Measurements from ENCODE around the gene SPATS2L.

The SPATS2L gene

DNA sequence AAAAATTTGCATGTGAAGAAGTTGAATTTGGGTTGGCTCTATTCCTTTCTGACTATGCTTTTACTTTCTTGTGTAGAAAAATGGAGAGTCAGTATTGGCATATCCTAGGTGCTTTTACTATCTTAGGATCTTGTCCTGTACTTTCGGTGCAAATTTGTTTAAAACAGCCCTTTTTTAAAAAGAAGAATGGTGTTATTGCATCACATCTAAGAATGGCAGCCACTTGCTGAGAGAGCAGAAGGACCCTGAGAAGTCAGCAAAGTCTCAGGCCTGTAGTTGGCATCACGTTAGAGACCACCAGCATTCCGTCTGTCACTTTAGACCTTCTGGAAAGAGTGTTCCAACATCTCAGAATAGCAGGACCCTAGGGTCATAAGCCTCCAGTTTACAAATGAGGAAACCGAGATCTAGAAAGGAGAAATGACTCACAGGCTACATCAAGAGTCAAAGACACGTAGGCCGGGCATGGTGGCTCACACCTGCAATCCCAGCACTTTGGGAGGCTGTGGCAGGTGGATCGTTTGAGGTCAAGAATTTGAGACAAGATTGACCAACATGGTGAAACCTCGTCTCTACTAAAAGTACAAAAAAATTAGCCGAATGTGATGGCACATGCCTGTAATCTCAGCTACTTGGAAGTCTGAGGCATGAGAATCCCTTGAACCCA, 42.5 kb downstream of the SPATS2L start:
- no peak for DNase-seq (ENCODE audit: low read depth in 3 of 3)

DNA sequence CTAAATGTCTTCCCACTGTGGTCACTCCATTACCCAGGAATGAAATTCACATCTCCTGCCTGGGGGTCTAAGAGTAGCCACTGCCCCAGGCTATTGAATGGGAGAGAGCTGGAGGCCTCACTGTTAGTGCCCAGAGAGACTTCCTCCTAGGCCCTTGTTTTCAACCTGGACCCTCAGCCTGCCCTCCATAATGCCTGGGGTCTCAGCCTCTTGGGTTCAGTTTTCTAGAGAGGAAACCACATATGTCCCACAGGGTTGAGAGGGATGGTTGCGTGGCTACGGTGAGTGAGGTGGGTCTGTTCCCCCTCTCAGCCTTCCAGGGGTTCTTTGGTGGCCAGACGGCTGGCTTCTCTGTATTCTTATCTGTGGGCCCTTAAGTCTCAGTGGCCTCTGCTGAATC, 43.4 kb downstream of the SPATS2L start:
- DNase-seq (ENCODE audit: low read depth in 3 of 3) = no peak

GRCh38 chr2:200350850-200351285, 44.4 kb downstream of the SPATS2L start:
- no peak for DNase-seq (ENCODE audit: low read depth in 3 of 3)

- no peak for DNase-seq (ENCODE audit: low read depth in 3 of 3)
These were observed 45.3 kb downstream of the SPATS2L start for GRCh38 chr2:200351815-200352214.

- no peak for DNase-seq (ENCODE audit: low read depth in 3 of 3)
These were observed 46.1 kb downstream of the SPATS2L start for GRCh38 chr2:200352636-200353035.

DNA sequence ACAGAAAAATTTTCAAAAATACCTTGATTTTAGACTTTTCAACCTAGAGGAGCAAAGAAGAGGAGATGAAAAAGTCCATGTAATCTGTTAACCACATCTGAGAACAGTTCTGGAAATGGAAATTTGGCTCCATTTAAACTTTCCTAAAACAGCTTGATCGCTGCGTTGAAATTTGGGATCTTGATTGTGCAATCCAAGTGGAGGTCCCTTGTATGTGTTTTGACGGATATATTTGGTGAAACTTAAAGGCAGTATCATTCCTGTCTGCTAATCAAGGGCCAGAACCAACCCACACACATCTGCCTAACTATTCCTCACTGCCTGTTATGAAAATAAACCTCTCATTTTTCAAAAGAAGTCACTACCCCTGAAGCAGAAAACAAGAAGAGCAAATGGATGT, 46.6 kb downstream of the SPATS2L start:
- DNase-seq (ENCODE audit: low read depth in 3 of 3) = no peak

- DNase-seq (ENCODE audit: low read depth in 3 of 3) = no peak
These were observed 47.4 kb downstream of the SPATS2L start for GRCh38 chr2:200353874-200354273.

- DNase-seq (ENCODE audit: low read depth in 3 of 3) = no peak
These were observed 48.6 kb downstream of the SPATS2L start for GRCh38 chr2:200354833-200355751.

DNA sequence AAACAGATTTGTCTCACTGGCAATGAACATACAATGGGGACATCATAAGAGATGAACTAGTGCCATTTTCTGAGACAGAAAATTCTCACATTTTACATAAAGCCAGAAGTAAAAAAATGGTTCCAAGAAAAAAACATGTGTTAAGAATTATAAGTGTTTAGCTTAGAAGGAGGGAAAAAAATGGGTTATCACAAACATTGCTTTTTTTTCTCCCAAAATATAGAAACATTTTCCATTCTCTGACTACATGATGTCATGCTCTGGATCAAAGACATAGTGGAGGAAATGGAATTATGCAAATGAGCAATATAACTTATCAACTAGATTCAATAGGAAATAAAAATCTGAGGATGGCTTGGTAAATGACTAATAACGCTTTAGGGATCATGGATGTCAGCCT, 49.8 kb downstream of the SPATS2L start:
- DNase-seq (ENCODE audit: low read depth in 3 of 3) = no peak

GRCh38 chr2:200356857-200357384, 50.4 kb downstream of the SPATS2L start:
- DNase-seq (ENCODE audit: low read depth in 3 of 3) = no peak

- DNase-seq (ENCODE audit: low read depth in 3 of 3) = no peak
These were observed 51.4 kb downstream of the SPATS2L start for GRCh38 chr2:200357845-200358244.

GRCh38 chr2:200359552-200359951, 53.1 kb downstream of the SPATS2L start:
- no peak for DNase-seq (ENCODE audit: low read depth in 3 of 3)

- no peak for DNase-seq (ENCODE audit: low read depth in 3 of 3)
These were observed 53.9 kb downstream of the SPATS2L start for GRCh38 chr2:200360364-200360763.

GRCh38 chr2:200362202-200362917, 55.9 kb downstream of the SPATS2L start:
- DNase-seq (ENCODE audit: low read depth in 3 of 3) = no peak

GRCh38 chr2:200363279-200363678, 56.8 kb downstream of the SPATS2L start:
- no peak for DNase-seq (ENCODE audit: low read depth in 3 of 3)

GRCh38 chr2:200364142-200364541, 57.6 kb downstream of the SPATS2L start:
- DNase-seq (ENCODE audit: low read depth in 3 of 3) = no peak

- DNase-seq (ENCODE audit: low read depth in 3 of 3) = no peak
These were observed 58.1 kb downstream of the SPATS2L start for GRCh38 chr2:200364620-200365019.

DNA sequence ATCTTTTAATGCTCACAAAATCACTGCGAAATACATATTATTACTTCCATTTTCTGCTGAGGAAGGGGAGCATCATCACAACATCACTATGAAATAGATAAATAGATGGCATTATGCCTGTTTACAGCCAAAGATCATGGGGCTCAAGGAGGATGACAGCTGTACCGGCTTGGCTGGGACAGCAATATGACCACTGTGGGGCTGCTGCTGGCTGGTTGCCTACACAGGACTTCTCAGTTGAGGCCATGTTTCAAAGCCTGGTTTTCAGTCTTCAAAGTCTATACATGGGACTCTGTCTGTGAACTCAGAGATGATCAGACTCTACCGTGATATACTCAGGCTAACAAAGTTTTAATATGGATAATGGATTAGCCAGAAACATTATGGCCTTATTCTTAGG, 58.7 kb downstream of the SPATS2L start:
- no peak for DNase-seq (ENCODE audit: low read depth in 3 of 3)

GRCh38 chr2:200367155-200367554, 60.7 kb downstream of the SPATS2L start:
- DNase-seq (ENCODE audit: low read depth in 3 of 3) = no peak

DNA sequence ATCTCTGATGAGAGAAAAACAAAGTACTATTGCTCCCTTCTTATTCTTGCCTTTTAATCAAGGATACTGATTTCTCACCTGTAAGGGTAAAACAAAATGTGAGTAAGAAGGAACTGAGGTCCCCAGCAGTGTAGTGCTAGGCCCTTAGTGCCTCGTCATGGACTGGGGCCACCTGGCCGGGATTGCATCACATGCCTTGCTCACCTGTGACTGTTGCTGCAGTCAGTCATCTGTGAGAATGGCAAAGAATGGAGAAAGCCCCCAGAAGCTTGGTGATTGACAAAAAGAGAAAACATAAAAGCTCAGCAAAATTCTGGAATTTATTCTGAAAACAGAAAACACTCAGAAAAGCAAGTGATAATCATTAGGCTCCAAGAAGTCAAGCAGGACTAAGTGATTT, 63.4 kb downstream of the SPATS2L start:
- no peak for DNase-seq (ENCODE audit: low read depth in 3 of 3)

DNA sequence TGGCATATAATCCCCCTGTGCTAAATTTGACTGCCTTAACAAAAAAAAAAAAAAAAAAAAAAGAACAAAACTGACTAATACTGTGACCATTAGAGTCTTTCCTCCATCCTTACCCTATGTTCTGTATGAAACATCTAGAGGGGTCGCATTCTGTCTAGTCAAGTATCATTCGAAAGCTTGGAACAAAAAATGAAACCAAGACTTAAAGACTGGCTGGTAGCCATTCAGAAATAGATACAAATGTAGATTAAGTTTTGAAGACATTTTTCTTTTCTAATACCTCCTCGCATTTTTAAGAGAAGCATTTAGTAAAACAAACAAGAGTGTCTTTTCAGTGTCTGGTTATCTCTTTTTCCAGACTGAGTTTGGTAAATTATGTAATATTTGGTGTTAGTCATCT, 66.7 kb downstream of the SPATS2L start:
- DNase-seq (ENCODE audit: low read depth in 3 of 3) = no peak

GRCh38 chr2:200373973-200374416, 67.5 kb downstream of the SPATS2L start:
- DNase-seq (ENCODE audit: low read depth in 3 of 3) = no peak

Measured in stimulated activated CD4-positive, alpha-beta T cell treated with anti-CD3 and anti-CD28 coated beads, TNF-alpha, amount 100 ng/mL, for 48 hours (primary cell).